Vagina (tissue), 2 donors: ENCODE data around the gene CYYR1. TPM values are rescaled to one million over a fixed set of nuclear protein-coding genes. Genes with fewer than 3 reads are reported as not detected.

Experiments used
- DNase-seq, 2 donors: peaks; one replicate each; pipeline ENCODE4 v3.0.0-alpha.2; 2017; ENCODE audit errors: extremely low spot score in 2 of 2
- H3K27ac ChIP-seq: fragments of 200-600 bp; sonication (generic); one replicate; pipeline ENCODE4 v1.5.1; 2019
- H3K27me3 ChIP-seq: fragments of 200-600 bp; sonication (generic); one replicate; pipeline ENCODE4 v1.5.1; 2019
- H3K36me3 ChIP-seq, 2 donors: fragments of 200-600 bp; sonication (generic); one replicate each; pipeline ENCODE4 v1.5.1; 2017 to 2019
- H3K4me1 ChIP-seq: fragments of 200-600 bp; sonication (generic); one replicate; pipeline ENCODE4 v1.5.1; 2019
- H3K4me3 ChIP-seq, 2 donors: fragments of 200-600 bp; sonication (generic); 1 replicate in 1 of 2; 2 replicates in 1 of 2; pipeline ENCODE4 v1.5.1; 2016 to 2019
- H3K9me3 ChIP-seq: fragments of 200-600 bp; sonication (generic); one replicate; pipeline ENCODE4 v1.5.1; 2019
- POLR2A ChIP-seq, 2 donors: fragments of 450-650 bp; IDR thresholded peaks; one replicate each; pipeline ENCODE4 v1.6.1; 2017; ENCODE audit warnings: antibody characterized with exemption in 2 of 2, mild to moderate bottlenecking in 2 of 2, moderate library complexity in 2 of 2
- POLR2AphosphoS5 ChIP-seq, 2 donors: sonication (generic); formaldehyde crosslinking; IDR thresholded peaks; one replicate each; pipeline ENCODE4 v1.9.0; 2017; ENCODE audit warnings: antibody characterized with exemption in 2 of 2, mild to moderate bottlenecking in 2 of 2, low read depth in 1 of 2; ENCODE audit not compliant: insufficient read depth in 1 of 2
- intact Hi-C: fragments of 100-400 bp; cut with DNase I; formaldehyde crosslinking; loops from one replicate; pipeline ENCODE4 v1.15.1; 2023
- total RNA-seq: library from RNA; depleted of rRNA; stranded (reverse); fragments of >200 nt; gene quantifications from one replicate; pipeline ENCODE4 v1.2.3, GENCODE V29; 2016
- TF ChIP-seq, protein P1 (sequence below), 3 experiments: fragments of 450-650 bp in 2 of 3; fragments of 200-600 bp in 1 of 3; sonication (generic) in 1 of 3; IDR thresholded peaks; one replicate each; pipeline ENCODE4 v1.5.1; 2017 to 2019; ENCODE audit warnings: antibody characterized with exemption in 3 of 3, mild to moderate bottlenecking in 2 of 3, moderate library complexity in 2 of 3

CYYR1 gene
- total RNA-seq, 1 donor from 2014 or later, result 12.3 TPM

DNA sequence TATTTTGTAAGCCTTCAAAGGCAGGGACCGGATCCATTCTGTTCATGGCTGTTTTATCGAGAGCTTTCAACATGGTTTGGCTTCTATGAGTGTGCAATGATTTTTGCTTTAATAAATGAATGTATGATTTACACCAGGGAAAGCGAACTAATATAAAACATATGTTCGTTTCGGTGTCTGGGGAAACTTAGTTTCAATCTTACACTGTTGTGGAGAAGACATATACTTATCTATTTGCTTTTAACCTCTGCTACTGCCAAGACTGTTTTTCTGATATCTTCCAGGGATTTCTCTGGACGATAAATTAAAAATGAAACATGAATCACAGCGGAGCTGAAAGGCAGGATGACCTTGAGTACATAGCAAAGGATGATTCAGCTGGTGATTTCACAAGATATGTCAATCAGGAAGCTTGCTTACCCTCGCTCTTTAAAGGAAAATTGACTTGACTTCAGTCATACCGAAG is 14.7 kb upstream of the CYYR1 start:
- peak overlapping the region; percentile 49 for H3K27ac ChIP-seq
- no peak for DNase-seq

DNA sequence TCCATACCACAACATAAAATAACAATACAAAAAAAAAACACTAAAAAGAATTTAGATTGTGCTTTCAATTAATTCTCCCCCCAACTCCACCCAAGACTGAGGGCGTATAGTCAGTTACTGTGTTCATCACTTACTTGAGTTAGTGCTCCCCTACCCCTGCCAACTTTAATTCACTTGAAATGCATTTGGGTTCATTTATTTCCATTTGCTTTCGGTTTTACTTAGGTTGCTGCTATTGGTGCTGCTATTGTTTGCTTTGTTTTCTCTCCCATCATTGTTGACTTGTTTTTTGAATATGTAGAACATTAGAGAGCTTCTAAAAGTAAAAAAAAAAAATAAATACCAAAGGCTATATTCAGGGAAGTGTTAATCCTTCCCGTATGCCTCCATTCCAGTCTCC is 10.7 kb upstream of the CYYR1 start:
- no peaks in the 10 kb centered on the region for H3K36me3 ChIP-seq
- H3K27ac ChIP-seq, result no peak overlapping the region
- no peak for DNase-seq
- TF ChIP-seq POLR2AphosphoS5 (IDR thresholded peaks at IDR 0.05; ENCODE audit: insufficient read depth in 1 of 2, low read depth in 1 of 2) (no peak), POLR2A (IDR thresholded peaks at IDR 0.05) (no peak)
- TF ChIP-seq, protein P1, sequence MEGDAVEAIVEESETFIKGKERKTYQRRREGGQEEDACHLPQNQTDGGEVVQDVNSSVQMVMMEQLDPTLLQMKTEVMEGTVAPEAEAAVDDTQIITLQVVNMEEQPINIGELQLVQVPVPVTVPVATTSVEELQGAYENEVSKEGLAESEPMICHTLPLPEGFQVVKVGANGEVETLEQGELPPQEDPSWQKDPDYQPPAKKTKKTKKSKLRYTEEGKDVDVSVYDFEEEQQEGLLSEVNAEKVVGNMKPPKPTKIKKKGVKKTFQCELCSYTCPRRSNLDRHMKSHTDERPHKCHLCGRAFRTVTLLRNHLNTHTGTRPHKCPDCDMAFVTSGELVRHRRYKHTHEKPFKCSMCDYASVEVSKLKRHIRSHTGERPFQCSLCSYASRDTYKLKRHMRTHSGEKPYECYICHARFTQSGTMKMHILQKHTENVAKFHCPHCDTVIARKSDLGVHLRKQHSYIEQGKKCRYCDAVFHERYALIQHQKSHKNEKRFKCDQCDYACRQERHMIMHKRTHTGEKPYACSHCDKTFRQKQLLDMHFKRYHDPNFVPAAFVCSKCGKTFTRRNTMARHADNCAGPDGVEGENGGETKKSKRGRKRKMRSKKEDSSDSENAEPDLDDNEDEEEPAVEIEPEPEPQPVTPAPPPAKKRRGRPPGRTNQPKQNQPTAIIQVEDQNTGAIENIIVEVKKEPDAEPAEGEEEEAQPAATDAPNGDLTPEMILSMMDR (IDR thresholded peaks at IDR 0.05), result no peak
- H3K4me3 ChIP-seq, result no peak overlapping the region
- H3K27me3 ChIP-seq, result no peaks in the 10 kb centered on the region
- intact Hi-C loops, result no loop called here
- no peaks in the 10 kb centered on the region for H3K9me3 ChIP-seq
- no peaks in the 10 kb centered on the region for H3K4me1 ChIP-seq

More for the DNA sequence above, 14.7 kb upstream of the CYYR1 start:
- intact Hi-C loops, result no loop called here
- H3K4me1 ChIP-seq, result no peaks in the 10 kb centered on the region
- H3K9me3 ChIP-seq, result no peaks in the 10 kb centered on the region
- H3K4me3 ChIP-seq, result peak overlapping the region in 1 of 2 donors; percentile 0
- no peaks in the 10 kb centered on the region for H3K27me3 ChIP-seq
- no peaks in the 10 kb centered on the region for H3K36me3 ChIP-seq
- TF ChIP-seq POLR2AphosphoS5 (IDR thresholded peaks at IDR 0.05; ENCODE audit: insufficient read depth in 1 of 2, low read depth in 1 of 2), result peak in 1 of 2 donors; percentile 76
- no peak for TF ChIP-seq POLR2A (IDR thresholded peaks at IDR 0.05)
- TF ChIP-seq, protein P1 (IDR thresholded peaks at IDR 0.05), result no peak

DNA sequence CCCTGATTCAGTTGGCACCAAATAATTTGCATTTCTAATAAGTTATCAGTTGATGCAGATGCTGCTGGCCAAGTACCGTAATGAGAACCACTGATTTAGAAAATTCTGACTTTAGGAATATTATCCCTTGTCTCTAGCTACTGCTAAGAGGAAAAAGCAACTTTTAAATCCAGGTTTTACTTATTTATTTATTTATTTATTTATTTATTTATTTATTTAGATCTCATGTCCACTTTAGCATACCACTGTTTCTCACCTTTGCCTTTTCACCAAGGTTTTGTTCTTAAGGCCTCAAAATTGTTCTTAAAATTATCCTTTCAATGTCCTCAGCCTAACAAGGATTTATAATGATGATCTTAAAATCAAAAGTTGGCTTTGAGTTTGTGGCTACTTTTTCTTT is 8.7 kb upstream of the CYYR1 start:
- Histone ChIP-seq H3K4me3 (no peak overlapping the region), H3K27ac (no peak overlapping the region), H3K4me1 (no peaks in the 10 kb centered on the region), H3K36me3 (no peaks in the 10 kb centered on the region), H3K27me3 (no peaks in the 10 kb centered on the region), H3K9me3 (no peaks in the 10 kb centered on the region)
- intact Hi-C loops, result no loop called here
- no peak for TF ChIP-seq POLR2AphosphoS5 (IDR thresholded peaks at IDR 0.05; ENCODE audit: insufficient read depth in 1 of 2, low read depth in 1 of 2)
- TF ChIP-seq POLR2A (IDR thresholded peaks at IDR 0.05), result no peak
- TF ChIP-seq, protein P1 (IDR thresholded peaks at IDR 0.05), result no peak
- DNase-seq, result no peak

DNA sequence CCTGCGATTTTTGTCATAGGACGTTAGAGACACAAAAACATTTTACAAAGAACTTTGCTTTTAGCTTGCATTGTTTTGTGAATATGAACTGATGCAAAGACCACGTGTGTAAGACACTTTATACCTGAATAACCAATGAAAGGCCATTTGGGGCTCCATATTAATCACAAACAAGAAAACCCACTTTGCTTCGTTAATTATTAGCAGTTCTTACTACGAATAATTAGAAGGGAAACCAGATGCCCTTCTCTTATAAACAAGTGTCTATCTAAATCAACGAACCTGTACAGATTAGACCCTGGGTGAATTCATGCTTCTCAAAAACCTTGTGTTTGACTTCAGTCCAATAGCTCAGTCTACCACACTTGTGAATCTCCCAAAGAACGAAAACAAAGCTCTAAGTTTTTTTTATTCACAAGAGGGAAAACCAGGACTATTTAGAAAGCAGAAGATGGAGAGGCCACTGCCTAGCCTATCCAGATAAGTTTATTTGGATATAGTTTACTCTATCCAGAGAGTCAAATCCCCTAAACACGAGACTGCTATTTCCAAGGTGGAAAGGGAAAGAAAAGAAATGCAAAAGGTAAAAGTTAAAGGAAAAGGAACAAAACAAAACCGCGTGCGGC is 897 bp downstream of the CYYR1 start:
- intact Hi-C loops, result no loop called here
- H3K27ac ChIP-seq, result peak overlapping the region; percentile 83
- H3K4me3 ChIP-seq, result peak overlapping the region; percentile 41 to 50
- no peaks in the 10 kb centered on the region for H3K4me1 ChIP-seq
- DNase-seq, result no peak
- H3K36me3 ChIP-seq, result no peaks in the 10 kb centered on the region
- TF ChIP-seq POLR2A (IDR thresholded peaks at IDR 0.05), result no peak
- TF ChIP-seq POLR2AphosphoS5 (IDR thresholded peaks at IDR 0.05; ENCODE audit: insufficient read depth in 1 of 2, low read depth in 1 of 2), result no peak
- TF ChIP-seq, protein P1 (IDR thresholded peaks at IDR 0.05), result no peak
- H3K9me3 ChIP-seq, result no peaks in the 10 kb centered on the region
- H3K27me3 ChIP-seq, result no peaks in the 10 kb centered on the region

DNA sequence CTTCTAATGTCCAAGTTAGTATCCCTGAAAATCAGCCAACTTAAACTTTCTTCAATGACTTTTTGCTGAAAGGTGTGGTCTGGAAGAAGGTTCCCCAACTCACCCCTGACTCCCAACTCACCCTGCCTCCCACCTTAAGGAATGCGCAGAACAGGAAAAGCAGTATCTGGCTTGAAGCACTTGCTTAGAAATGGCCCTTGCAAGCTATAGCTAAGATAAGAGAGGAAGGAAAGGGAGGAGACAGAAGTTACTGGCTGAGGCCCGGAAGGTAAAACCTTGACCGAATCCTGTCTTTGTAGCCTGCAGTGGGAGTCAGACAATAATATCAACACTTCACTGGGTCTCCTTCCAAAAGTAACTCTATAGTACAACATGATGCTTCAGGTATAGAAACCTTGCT is 2.9 kb downstream of the CYYR1 start:
- no peaks in the 10 kb centered on the region for H3K9me3 ChIP-seq
- DNase-seq, result no peak
- no peak overlapping the region for H3K4me3 ChIP-seq
- TF ChIP-seq POLR2A (IDR thresholded peaks at IDR 0.05) (no peak), POLR2AphosphoS5 (IDR thresholded peaks at IDR 0.05; ENCODE audit: insufficient read depth in 1 of 2, low read depth in 1 of 2) (no peak)
- TF ChIP-seq, protein P1 (IDR thresholded peaks at IDR 0.05), result no peak
- no peak overlapping the region for H3K27ac ChIP-seq
- no peaks in the 10 kb centered on the region for H3K27me3 ChIP-seq
- H3K4me1 ChIP-seq, result no peaks in the 10 kb centered on the region
- no peaks in the 10 kb centered on the region for H3K36me3 ChIP-seq
- intact Hi-C loops, result no loop called here
